Activated CD4-positive, alpha-beta T cell treated with anti-CD3 and anti-CD28 coated beads for 36 hours (primary cell): ENCODE results near the gene CCDC182. TPM values are rescaled to one million over a fixed set of nuclear protein-coding genes. Genes with fewer than 3 reads are reported as not detected.

Experiments
- ATAC-seq: fragments of 200-7000 bp; cut with Tn5 transposase; one replicate; pipeline ENCODE4 v1.10.0; 2021; ENCODE audit warnings: mild to moderate bottlenecking, moderate library complexity
- CTCF ChIA-PET: fragments of 350-600 bp; sonication (Branson Sonifier 250); formaldehyde crosslinking; loops from one replicate; lab custom pipeline; 2021; ENCODE audit warnings: antibody characterized with exemption; lab: Charles Lee
- POLR2A ChIA-PET: fragments of 350-600 bp; sonication (Branson Sonifier 250); formaldehyde crosslinking; loops from one replicate; lab custom pipeline; 2021; ENCODE audit warnings: antibody characterized with exemption, inconsistent platforms; lab: Charles Lee
- DNase-seq: peaks from one replicate; pipeline ENCODE4 v3.0.0-alpha.2; 2020
- H3K27ac Mint-ChIP-seq: one replicate; pipeline ENCODE4 v1.8.0; 2021; ENCODE audit warnings: mixed read lengths
- H3K27me3 Mint-ChIP-seq: one replicate; pipeline ENCODE4 v1.8.0; 2021; ENCODE audit warnings: mixed read lengths
- H3K36me3 Mint-ChIP-seq: one replicate; pipeline ENCODE4 v1.8.0; 2021; ENCODE audit warnings: low read depth, mixed read lengths
- H3K4me1 Mint-ChIP-seq: one replicate; pipeline ENCODE4 v1.8.0; 2021; ENCODE audit warnings: mixed read lengths
- H3K4me3 Mint-ChIP-seq: one replicate; pipeline ENCODE4 v1.8.0; 2021; ENCODE audit warnings: mild to moderate bottlenecking, moderate library complexity, mixed read lengths
- H3K9me3 Mint-ChIP-seq: one replicate; pipeline ENCODE4 v1.8.0; 2021; ENCODE audit warnings: low read depth, mixed read lengths
- intact Hi-C, 2 experiments: fragments of 100-400 bp; cut with DNase I in 1 of 2; cut with micrococcal nuclease in 1 of 2; formaldehyde crosslinking; loops; one replicate each; pipeline versions ENCODE4 v1.14.2 to v1.15.1; 2022 to 2024; cut with DNase I, micrococcal nuclease
- total RNA-seq, 2 experiments: library from RNA; stranded (reverse); gene quantifications; one replicate each; pipeline ENCODE4 v1.2.3, GENCODE V29; 2021

Gene CCDC182
- total RNA-seq, 2 experiments from 2014 or later = not detected

DNA sequence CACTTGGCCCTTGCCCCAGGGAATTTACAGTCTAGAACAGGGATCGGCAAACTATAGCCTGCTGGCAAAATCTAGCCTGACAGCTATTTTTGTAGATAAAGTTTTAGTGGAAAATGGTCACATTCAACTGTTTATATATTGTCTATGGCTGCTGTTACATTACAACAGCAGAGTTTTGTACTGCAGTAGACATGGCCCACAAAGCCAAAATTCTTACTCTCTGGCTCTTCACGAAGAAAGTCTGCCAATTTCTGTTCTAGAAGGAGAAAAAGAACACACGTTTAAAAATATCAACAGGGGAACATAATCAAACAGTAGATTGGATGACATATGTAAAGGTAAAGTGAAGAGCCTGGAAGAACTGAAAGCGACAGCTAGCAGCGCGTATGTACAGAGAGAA is 33.2 kb upstream of the CCDC182 start:
- H3K4me1 Mint-ChIP-seq = no peaks in the 10 kb centered on the region
- DNase-seq = no peak
- intact Hi-C loops = no loop called here
- no peak overlapping the region for H3K4me3 Mint-ChIP-seq
- ChIA-PET CTCF (interaction anchor here (0.6 kb wide), 1 partner anchor 596 kb away, joined by 4 read pairs; no protein-coding TSS in a partner anchor), POLR2A (no interaction called here)
- no peaks in the 10 kb centered on the region for H3K9me3 Mint-ChIP-seq
- H3K27ac Mint-ChIP-seq = no peak overlapping the region
- H3K27me3 Mint-ChIP-seq = peaks cover 18% of the 10 kb centered on the region
- no peaks in the 10 kb centered on the region for H3K36me3 Mint-ChIP-seq
- no peak for ATAC-seq

DNA sequence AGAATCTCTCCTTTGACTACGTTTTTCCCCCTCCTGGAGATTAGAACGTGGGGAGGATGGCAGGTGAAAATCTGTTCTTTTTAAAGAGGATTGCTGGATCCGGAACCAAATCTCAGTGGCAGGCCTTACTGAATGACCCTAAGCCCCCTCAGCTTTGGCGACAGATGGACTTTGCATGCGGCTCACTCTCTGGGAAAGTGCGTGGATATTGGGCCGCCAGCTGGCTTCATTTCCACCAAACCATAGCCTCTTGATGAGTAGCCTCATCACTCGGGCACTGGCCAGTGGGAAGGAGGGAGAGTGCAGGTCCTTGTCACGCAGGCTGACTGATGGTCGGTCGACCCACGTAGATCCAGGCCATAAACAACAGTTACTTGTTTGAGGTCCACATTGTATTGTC is 31.3 kb upstream of the CCDC182 start:
- CTCF ChIA-PET = interaction anchor here (4.1 kb wide), 1 partner anchor 8 kb away, joined by 18 read pairs; no protein-coding TSS in a partner anchor
- peaks cover 31% of the 10 kb centered on the region for H3K27me3 Mint-ChIP-seq
- intact Hi-C loops = no loop called here
- H3K4me3 Mint-ChIP-seq = no peak overlapping the region
- no peaks in the 10 kb centered on the region for H3K36me3 Mint-ChIP-seq
- H3K27ac Mint-ChIP-seq = no peak overlapping the region
- DNase-seq = no peak
- POLR2A ChIA-PET = no interaction called here
- H3K4me1 Mint-ChIP-seq = no peaks in the 10 kb centered on the region
- no peaks in the 10 kb centered on the region for H3K9me3 Mint-ChIP-seq
- ATAC-seq = no peak

DNA sequence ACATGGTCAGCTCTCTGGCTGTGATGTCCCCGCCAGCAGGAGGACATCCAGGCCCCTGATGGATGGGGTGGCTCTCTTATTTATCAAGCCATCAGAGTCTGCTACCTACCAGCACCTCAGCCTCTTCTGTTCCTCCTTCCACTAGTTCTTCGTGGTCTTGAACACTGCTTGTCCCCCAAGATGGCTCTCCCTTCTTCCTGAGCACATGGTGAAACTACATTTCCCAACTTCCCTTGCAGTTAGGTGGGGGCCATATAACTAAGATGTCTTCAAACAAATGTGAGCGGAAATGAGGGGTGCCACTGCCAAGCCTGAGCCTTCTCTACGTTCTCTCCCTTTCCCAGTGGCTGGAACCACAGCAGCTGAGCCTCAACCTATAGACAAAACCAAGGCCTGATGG is 29.8 kb upstream of the CCDC182 start:
- no peaks in the 10 kb centered on the region for H3K36me3 Mint-ChIP-seq
- no peaks in the 10 kb centered on the region for H3K4me1 Mint-ChIP-seq
- ChIA-PET CTCF (interaction anchor here (4.1 kb wide), 1 partner anchor 9 kb away, joined by 18 read pairs; no protein-coding TSS in a partner anchor), POLR2A (no interaction called here)
- ATAC-seq (no peak), DNase-seq (no peak)
- peaks cover 35% of the 10 kb centered on the region for H3K27me3 Mint-ChIP-seq
- H3K27ac Mint-ChIP-seq = no peak overlapping the region
- H3K9me3 Mint-ChIP-seq = no peaks in the 10 kb centered on the region
- intact Hi-C loops = no loop called here
- H3K4me3 Mint-ChIP-seq = no peak overlapping the region

DNA sequence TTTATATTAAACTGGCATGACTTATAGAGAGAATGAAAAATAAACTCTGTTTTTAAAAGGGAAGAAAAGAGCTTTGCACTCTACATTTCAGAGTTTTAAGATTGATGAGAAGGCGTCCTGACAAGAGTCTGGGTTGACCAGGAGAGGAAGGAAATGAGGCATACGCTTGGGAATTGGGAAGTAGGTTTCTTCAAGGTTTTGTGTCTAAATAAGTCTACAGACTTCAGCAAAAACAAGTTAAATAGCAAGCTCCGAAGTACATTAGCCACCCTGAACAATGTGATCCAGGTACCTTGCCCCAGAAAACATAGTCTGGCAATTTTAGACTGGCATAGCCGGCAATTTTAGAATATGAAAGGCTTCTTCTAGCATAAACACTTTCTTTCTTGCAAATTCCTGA is 28.5 kb upstream of the CCDC182 start:
- no peaks in the 10 kb centered on the region for H3K4me1 Mint-ChIP-seq
- no peaks in the 10 kb centered on the region for H3K36me3 Mint-ChIP-seq
- ChIA-PET CTCF (interaction anchor here (0.7 to 4.1 kb wide), 3 partner anchors 10 to 51 kb away, joined by 3 to 18 read pairs (median 4); no protein-coding TSS in a partner anchor), POLR2A (no interaction called here)
- H3K27ac Mint-ChIP-seq = no peak overlapping the region
- H3K4me3 Mint-ChIP-seq = no peak overlapping the region
- ATAC-seq = no peak
- peaks cover 40% of the 10 kb centered on the region for H3K27me3 Mint-ChIP-seq
- H3K9me3 Mint-ChIP-seq = no peaks in the 10 kb centered on the region
- DNase-seq = no peak
- intact Hi-C loops = no loop called here

DNA sequence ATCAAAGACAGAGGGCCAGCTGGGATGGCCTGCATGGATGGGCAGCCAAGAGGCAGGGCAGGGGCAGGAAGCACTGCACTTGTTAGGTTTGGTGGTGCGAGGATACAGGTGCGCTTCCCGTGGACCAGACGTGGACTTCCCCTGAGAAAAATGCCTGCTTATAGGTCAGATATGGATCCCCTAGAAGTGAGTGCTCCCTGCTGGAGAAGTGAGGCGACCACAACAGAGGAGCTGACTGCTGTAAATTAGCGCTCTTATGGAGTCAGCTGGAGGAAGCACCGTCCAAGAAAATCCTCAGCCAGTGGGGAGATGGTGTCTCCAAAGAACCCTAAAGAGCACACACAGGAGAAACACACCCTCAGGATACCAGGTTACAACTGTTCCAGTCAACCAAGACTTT is 27.7 kb upstream of the CCDC182 start:
- DNase-seq (no peak), ATAC-seq (no peak)
- no peak overlapping the region for H3K4me3 Mint-ChIP-seq
- intact Hi-C loops = no loop called here
- no peaks in the 10 kb centered on the region for H3K4me1 Mint-ChIP-seq
- peaks cover 40% of the 10 kb centered on the region for H3K27me3 Mint-ChIP-seq
- H3K9me3 Mint-ChIP-seq = no peaks in the 10 kb centered on the region
- H3K27ac Mint-ChIP-seq = no peak overlapping the region
- H3K36me3 Mint-ChIP-seq = no peaks in the 10 kb centered on the region
- CTCF ChIA-PET = interaction anchor here (4.1 kb wide), 1 partner anchor 11 kb away, joined by 18 read pairs; no protein-coding TSS in a partner anchor
- POLR2A ChIA-PET = no interaction called here

DNA sequence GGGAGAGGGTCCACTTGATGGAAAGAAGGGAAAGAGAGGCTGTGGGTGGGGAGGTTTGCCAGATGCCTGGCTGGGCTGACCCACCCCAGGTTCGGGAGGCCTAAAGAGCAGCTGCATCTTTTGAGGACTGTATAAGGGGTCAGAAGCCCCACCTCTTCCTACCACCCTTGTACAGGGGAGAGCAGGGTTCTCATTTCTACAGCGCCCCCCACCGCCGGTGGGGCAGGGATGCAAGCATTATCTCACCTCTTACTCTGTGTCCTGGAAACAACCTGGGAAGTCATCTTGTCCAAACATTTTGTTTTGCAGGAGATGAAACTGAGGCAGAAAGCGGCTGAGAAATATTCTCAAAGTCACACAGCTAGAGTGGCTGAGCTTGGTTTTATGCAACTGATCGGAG is 22.5 kb upstream of the CCDC182 start:
- Mint-ChIP-seq H3K36me3 (no peaks in the 10 kb centered on the region), H3K4me3 (no peak overlapping the region), H3K27me3 (peaks cover 23% of the 10 kb centered on the region), H3K27ac (no peak overlapping the region), H3K4me1 (no peaks in the 10 kb centered on the region), H3K9me3 (no peaks in the 10 kb centered on the region)
- no peak for ATAC-seq
- intact Hi-C loops = no loop called here
- CTCF ChIA-PET = interaction anchor here (0.6 to 2.2 kb wide), 5 partner anchors 16 to 262 kb away, joined by 3 to 14 read pairs (median 4); no protein-coding TSS in a partner anchor
- no peak for DNase-seq
- POLR2A ChIA-PET = interaction anchor here (0.7 kb wide), 1 partner anchor 452 kb away, joined by 3 read pairs; the partner anchor contains the start of gene MKS1

DNA sequence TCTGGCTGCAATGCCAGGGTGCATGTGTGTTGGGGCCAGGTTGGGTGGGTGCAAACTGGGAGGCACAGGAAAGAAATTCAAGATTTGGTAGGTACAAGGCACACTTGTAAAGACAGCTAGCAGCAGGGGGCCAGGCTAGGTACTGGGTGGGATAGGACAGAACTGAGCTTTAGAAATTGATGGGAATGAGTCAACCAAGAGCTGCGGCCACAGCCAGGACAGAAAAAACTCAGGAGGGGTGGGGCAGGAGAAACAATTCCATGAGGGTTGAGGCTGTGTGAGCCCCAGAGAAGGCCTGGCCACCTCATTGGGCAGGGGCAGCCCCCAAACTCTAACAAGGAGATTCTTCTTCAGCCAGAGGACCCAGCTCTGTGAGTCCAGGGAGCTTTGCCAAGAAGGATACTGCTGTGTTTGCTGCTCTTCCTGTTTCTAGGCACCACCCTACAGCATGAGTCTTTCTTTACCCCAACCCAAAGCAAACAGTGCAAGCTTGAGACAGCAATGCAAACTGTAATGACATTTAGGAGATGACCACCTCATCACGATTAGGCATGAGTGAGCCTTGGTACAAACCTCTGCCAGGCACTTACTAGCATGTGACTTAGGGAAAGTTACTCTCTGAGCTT is 21.3 kb upstream of the CCDC182 start:
- ChIA-PET POLR2A (interaction anchor here (0.6 kb wide), 1 partner anchor 1596 kb away, joined by 3 read pairs; no protein-coding TSS in a partner anchor), CTCF (interaction anchor here (0.5 to 2.2 kb wide), 4 partner anchors 17 to 346 kb away, joined by 3 to 14 read pairs (median 3); no protein-coding TSS in a partner anchor)
- ATAC-seq (no peak), DNase-seq (no peak)
- H3K4me1 Mint-ChIP-seq = no peaks in the 10 kb centered on the region
- no peaks in the 10 kb centered on the region for H3K36me3 Mint-ChIP-seq
- peaks cover 14% of the 10 kb centered on the region for H3K27me3 Mint-ChIP-seq
- H3K9me3 Mint-ChIP-seq = no peaks in the 10 kb centered on the region
- intact Hi-C loops = no loop called here
- no peak overlapping the region for H3K27ac Mint-ChIP-seq
- no peak overlapping the region for H3K4me3 Mint-ChIP-seq

DNA sequence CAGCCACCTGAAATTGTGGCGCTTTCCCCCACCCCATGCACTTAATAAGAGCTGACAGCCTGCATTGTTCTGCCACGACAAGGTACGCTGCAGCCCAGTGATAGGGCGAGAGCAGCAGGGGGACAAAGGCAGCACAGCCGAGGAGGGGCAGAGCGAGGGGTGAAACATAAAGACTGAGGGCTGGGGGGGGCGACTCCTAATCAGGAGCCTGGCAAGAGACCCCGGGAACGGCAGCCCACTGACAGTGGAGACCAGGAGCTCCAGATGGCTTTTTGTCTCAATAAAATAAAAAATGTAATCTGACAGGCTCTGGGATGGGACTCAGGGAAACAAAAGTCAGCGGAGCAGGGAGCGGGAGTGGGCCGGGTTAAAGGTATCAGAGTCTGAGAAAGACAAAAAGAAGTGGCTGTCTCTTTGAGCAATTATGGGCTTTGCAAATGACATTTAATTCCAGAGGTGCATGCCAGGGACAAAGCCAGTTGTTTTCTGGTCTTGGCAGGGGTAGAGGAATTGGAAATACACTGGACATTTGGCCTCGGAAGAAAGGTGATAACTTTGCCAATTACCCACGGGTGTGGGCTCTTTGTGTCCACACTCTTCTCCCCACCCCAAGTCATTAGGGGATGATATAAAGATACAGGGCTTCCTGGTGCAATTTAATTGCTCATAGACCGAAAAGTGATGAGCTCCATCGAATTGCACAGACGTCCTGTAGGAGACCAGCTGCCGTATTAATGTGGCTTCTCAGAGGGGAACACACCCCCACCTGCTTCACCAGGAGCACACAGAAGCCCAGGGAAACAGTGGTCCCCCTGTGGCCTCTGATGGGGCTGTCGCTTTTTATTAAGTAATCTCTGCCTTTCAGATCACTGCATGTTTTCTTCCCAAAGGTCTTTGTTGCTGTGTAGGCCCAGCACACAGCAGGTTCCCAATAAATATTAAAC is 17.6 kb upstream of the CCDC182 start:
- H3K4me3 Mint-ChIP-seq = no peak overlapping the region
- ChIA-PET CTCF (interaction anchor here (1.3 to 1.6 kb wide), 2 partner anchors 15 to 21 kb away, joined by 5 read pairs; no protein-coding TSS in a partner anchor), POLR2A (no interaction called here)
- H3K27ac Mint-ChIP-seq = no peak overlapping the region
- H3K36me3 Mint-ChIP-seq = no peaks in the 10 kb centered on the region
- intact Hi-C loops = no loop called here
- ATAC-seq (no peak), DNase-seq (no peak)
- H3K9me3 Mint-ChIP-seq = no peaks in the 10 kb centered on the region
- peaks cover 9% of the 10 kb centered on the region for H3K27me3 Mint-ChIP-seq
- no peaks in the 10 kb centered on the region for H3K4me1 Mint-ChIP-seq

DNA sequence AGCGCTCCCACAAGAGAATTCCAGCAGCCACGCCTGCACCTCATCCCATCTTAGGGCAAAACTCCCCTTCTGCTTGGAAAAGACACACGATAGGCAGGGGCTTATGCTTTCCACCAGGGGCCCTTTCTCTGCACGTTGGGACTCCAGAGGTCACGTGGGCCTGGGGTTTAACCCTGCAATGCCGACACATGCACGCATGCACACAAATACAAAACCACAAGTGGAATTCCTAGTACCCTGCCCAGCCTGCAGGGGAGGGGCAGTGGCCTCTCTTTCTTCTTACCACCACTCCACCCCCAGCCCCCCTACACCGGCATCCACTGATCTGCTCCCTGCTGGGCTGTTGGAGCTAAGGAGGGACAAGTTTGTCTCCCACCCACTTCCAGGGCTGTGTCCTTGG is 16.8 kb upstream of the CCDC182 start:
- Mint-ChIP-seq H3K27me3 (peaks cover 7% of the 10 kb centered on the region), H3K4me1 (no peaks in the 10 kb centered on the region), H3K27ac (no peak overlapping the region), H3K36me3 (no peaks in the 10 kb centered on the region), H3K4me3 (no peak overlapping the region), H3K9me3 (no peaks in the 10 kb centered on the region)
- ChIA-PET CTCF (interaction anchor here (1.1 to 1.3 kb wide), 2 partner anchors 14 to 519 kb away, joined by 3 to 5 read pairs; no protein-coding TSS in a partner anchor), POLR2A (no interaction called here)
- intact Hi-C loops = no loop called here
- ATAC-seq = no peak
- no peak for DNase-seq

DNA sequence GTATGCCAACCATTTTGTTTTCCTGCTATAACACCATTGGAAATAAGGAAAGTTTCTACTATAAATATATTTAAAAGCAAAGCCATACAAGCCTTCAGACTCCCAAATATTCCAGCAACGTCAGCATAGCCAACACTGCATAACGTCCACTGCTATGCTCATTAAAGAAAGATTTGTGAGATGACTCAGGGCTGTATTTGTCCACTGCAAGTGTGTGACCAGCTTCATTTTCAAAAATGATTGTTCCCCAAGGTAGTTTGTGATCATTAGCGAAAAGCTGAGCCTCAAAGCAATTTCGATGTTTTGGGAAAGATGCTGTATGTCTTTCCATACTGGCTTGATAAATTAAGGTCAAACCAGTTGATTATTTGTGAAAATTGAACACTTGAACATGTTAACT is 14.9 kb upstream of the CCDC182 start:
- ChIA-PET CTCF (interaction anchor here (0.6 kb wide), 2 partner anchors 21 to 761 kb away, joined by 3 read pairs; no protein-coding TSS in a partner anchor), POLR2A (no interaction called here)
- Mint-ChIP-seq H3K4me1 (no peaks in the 10 kb centered on the region), H3K27ac (no peak overlapping the region), H3K4me3 (no peak overlapping the region), H3K27me3 (peaks cover 7% of the 10 kb centered on the region), H3K36me3 (no peaks in the 10 kb centered on the region), H3K9me3 (no peaks in the 10 kb centered on the region)
- DNase-seq (no peak), ATAC-seq (no peak)
- intact Hi-C loops = no loop called here

DNA sequence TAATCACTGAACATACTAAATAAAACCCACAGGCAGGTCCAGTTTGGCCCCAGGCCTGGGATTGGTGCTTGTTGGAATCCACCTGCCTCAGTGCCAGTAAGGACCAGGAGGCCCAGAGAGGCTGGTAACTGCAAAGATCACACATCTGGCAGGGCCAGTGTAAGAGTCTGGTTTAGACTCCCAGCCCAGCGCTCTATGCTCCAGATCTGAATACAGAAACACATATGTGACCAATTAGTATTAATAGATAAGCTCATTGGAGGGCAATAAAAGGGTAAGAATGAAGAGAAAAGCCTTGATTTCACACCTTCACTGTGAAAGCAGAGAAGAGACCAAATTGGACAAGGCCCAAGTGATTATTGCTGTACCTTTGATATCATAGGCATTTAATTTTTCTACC is 13.6 kb upstream of the CCDC182 start:
- Mint-ChIP-seq H3K4me3 (no peak overlapping the region), H3K27me3 (peaks cover 7% of the 10 kb centered on the region), H3K36me3 (no peaks in the 10 kb centered on the region), H3K4me1 (no peaks in the 10 kb centered on the region), H3K9me3 (no peaks in the 10 kb centered on the region), H3K27ac (no peak overlapping the region)
- DNase-seq = no peak
- no peak for ATAC-seq
- CTCF ChIA-PET = interaction anchor here (1.0 kb wide), 1 partner anchor 75 kb away, joined by 3 read pairs; no protein-coding TSS in a partner anchor
- POLR2A ChIA-PET = interaction anchor here (0.5 to 0.7 kb wide), 2 partner anchors 333 to 937 kb away, joined by 3 read pairs; no protein-coding TSS in a partner anchor
- intact Hi-C loops = no loop called here
